Hematopoietic multipotent progenitor cell treated with erythropoietin and hydrocortisone succinate and interleukin-3 and kit ligand, for 15 days (in vitro differentiated cells): Measurements from ENCODE around the gene ADPRM.
"Not testable (repeated sequence)": the region's sequence is repeated elsewhere in the genome, so short reads cannot be mapped to it uniquely, and the experiment has no call there.

Experiments
- DNase-seq: peaks from one replicate; pipeline ENCODE4 v3.0.0-alpha.2; 2015; ENCODE audit warnings: low spot score

Gene ADPRM

DNA sequence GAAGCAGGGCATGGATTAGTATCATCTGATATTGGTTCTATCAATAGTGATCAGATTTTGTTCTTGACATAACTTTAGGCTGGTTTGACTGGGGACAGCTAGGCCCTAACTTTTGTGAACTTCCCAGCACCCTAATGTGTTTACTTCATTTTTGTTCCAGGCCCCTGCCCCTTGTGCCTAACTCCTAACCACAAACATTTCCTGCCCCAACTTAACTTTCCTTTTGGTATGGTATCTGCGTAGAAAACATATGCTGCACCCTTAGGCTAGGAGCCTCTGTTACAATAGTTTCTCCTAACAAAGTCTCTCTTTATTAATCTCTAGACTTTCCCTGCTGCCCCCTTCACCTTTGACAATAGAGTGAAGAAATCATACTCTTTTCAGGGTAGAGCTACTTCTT, 2.5 kb downstream of the ADPRM start:
- no peak for DNase-seq

DNA sequence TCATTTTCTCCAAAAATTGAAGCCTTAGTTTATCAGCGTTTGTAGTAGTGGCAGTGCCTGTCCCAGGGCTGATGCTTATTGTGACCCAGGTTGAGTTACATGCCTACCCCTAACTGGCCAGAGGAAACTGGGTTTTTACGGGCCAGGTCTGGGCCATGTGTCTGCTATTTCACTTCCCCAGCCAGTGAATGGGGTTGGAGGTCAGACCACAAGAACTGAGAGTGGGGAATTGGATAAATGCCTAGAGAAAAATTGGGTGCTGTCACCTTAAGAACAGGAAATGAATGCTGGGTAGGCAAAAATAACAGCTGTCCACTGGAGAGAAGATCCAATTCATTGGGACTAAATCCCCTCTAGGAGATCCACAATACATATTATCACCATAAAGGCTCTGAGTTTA, 5.2 kb downstream of the ADPRM start:
- no peak for DNase-seq

DNA sequence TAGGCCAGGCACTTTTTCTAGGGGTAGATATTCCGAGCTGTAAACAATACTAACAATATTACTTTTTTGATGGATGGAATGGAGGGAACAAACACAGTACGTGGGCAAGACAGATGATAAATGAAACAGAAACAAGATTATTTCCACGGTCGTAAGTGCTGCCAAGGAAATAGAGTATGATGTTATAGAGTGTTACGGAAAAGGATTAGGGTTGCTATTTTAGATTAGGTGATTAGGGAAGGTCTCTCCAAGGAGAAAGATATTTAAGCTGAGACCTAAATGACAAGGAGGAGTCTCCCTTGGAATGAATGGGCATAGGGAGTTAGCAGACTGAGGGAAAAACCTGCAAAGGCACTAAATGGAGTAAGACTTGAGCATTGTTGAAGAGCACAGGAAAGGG, 8.3 kb downstream of the ADPRM start:
- DNase-seq: no peak

DNA sequence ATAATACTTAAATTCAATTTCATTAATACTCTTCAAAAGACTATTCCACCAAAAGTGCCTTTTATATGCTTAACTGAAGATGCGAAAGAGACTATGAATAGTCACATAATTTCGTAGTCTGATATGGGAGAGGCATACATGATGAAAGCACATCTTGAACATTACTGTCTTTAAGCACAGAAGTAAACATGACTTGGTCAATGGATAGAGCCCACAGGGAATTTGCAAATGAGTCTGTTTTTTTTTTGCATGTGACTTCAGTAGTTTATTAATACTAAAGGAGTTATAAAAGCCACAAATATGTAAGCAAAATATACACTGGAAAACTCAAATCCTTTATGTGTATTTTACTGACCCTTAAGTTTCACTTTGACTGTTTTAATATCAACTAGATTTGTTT, 15.9 kb downstream of the ADPRM start:
- no peak for DNase-seq

DNA sequence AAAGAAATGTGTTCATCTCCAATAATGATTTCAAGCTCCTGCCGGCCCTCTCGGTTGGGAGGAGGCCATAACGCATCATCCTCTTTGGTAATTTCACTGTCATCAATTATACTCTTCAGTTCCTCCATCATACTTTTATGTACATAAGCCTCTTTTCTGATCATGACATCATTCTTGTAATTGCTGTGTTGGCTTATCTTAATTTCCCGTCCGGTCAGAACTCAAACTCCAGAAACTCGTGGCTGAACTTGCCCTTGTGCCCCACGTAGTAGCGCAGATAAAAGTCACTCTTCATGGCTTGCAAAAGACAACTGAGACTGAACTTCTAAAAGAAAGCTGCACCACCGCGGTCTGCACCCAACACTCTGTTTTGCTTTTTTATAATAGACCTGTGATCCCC, 18.8 kb downstream of the ADPRM start:
- no peak for DNase-seq

DNA sequence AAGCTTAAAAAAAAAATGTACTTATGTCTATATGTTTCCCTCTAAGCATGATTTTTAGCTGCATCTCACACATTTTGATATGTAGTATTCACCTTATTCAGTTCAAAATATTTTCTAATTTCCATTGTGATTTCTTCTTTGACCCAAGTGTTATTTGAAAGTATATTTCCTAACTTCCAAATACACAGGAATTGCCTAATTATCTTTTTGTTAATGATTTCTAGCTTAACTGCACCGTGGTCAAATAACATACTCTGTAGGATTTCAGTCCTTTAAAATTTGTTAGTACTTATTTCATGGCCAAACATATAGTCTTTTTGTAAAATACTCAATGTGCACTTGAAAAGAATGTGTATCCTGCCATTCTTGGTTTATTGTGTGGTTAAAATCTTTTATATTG, 21.2 kb downstream of the ADPRM start:
- no peak for DNase-seq

DNA sequence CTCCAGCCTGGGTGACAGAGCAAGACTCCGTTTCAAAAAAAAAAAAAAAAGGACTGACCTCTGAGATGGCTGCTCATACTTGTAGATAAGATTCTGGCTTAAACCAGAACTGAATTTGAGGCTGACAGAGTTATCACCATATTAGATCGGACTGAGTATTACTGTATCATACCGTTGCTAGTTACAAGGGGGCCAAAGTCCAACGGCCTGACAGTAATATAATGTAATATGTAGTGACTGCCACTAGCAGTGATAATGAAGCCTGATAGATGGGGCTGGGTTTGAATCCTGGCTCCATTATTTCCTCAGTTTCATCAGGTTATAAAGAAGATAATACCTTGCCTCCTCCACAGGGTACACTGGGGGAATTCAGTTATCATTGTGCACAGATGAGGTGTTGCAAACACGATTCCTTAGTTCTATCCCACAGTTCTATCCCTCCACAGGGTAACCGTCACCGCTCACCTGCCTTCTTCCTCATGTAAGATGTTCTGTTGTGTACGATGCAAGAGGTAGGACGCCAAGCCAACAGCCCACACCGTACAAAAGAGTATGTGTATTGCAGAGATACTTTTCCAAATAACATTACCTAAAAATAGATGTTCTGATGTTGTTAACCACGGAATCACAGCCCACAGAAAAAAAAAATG, 27.3 kb downstream of the ADPRM start:
- DNase-seq: no peak

DNA sequence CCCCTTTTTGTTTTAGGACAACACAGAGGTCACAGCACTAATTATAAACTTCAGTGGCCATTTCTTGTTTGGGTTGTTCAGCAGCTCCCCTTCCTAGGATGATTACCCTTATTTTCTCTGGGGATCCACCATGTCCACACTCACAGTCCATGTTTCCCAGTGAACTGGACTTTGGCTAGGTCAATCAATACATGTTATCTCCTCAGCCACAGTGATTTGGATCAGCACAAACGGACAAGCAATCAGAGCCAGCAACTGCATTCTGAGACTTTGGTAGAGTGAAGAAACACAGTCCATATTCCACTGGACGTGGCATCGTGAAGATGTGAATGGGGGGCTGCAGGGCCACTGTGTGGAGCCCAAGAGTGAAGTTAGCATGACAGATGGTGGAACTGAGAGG, 27.9 kb downstream of the ADPRM start:
- no peak for DNase-seq

DNA sequence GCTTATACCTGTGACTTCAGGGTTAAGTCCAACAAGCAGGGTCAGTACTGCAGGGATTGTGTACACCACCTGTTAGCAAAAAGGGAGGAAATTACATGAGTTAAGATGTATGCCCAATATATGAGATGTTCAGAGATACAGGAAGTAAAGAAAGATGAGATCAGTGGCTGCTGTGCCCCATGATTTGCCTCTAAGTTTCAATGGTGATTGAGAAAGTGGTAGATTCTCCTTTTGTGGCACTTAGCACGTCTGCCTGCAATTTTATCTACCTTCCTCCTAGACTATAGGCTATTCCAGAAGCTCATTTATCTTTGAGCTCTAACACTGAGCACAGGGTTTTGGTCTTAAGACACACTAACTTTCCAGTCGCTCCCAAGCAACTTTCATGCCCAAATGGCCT, 28.8 kb downstream of the ADPRM start:
- no peak for DNase-seq

DNA sequence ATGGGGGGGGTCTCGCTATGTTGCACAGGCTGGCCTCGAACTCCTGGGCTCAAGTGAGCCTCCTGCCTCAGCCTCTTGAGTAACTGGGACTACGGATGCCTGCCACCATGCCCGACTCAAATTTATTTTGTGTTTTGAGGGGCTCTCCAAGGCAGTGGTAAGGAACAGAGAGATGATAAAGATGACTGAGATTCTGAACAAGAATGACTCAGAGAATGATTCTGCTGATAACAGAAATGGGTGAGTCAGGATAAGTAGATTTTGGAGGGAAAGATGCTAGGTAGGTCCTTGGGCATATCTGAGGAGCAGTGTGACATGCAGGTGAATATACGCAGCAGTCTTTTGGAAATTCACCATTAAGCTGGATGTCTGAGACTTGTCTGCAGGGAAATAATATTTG, 29.8 kb downstream of the ADPRM start:
- DNase-seq: no peak

DNA sequence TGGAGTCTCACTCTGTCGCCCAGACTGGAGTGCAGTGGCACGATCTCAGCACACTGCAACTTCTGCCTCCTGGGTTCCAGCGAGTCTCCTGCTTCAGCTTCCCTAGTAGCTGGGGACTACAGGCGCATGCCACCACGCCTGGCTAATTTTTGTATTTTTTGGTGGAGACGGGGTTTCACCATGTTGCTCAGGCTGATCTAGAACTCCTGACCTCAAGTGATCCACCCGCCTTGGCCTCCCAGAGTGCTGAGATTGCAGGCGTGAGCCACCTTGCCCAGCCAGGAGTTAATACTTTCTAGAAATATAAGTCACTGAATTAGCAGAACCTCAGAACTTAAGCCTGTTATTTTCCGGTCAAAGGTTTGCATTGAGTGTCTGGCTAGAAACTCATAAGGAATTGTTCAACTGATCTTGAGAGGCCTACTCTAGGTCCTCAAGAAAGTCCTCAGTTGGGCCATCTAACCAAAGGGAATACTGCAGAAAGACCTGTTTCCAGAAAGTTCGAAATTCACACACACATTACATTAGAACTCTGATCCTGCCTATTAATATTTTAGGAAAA, 31.0 kb downstream of the ADPRM start:
- no peak for DNase-seq

DNA sequence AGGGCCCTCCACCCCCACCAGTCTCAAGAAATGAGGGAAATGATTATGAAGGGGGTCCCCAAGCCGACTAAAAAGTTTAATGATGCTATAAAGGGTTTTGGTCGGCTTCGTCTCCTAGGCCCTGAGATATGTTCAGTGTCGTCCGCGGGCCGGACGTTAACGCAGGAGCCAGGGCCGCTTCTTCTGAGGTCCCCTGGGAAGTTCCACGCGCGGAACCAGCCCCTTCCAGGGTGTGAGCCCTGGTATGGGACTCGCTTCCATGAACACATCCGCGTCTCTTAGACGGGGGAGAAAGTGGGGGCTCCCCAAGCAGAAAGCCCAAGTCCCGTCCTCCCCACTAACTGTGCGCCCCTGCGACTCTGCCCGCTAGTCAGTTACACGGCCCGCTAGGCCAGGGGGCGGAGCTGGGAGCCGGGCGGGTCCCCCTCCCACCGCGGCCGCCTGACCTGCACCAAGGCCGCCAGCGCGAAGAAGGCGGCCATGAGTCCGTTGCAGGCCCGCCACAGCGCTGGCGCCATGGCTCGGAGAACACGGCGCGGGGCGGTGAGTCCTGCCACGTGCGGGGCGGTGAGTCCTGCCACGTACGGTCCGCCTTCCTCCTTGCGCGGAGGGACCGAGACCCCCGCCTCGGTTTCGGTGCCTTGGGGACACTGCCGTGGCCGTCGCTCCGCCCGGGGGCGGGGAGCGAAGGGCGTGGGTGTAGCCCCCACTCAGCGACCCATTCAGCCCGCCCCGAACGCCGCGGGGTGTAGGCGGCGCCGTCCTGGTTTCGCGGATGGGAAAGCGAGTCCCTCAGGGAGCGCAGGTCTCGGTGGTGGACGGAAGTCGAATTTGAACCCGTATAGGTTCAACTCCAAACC, 32.2 kb downstream of the ADPRM start, which contains the start of gene TMEM220:
Gene TMEM220 (minus strand): TSS at position 690 of the 860 bp plus-strand sequence. CDS start 172 bp downstream, at position 518.
- DNase-seq: no peak

DNA sequence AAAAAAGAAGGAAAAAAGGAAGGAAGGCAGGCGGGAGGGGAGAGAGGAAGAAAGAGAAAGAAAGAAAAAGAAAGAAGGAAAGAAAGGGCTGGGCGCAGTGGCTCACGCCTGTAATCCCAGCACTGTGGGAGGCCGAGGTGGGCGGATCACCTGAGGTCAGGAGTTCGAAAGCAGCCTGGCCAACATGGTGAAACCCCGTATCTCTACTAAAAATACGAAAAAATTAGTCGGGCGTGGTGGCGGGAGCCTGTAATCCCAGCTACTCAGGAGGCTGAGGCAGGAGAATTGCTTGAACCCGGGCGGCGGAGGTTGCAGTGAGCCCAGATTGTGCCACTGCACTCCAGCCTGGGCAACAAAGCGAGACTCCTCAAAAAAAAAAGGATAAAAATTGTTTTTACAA, 32.9 kb downstream of the ADPRM start:
- DNase-seq: not testable (repeated sequence)

DNA sequence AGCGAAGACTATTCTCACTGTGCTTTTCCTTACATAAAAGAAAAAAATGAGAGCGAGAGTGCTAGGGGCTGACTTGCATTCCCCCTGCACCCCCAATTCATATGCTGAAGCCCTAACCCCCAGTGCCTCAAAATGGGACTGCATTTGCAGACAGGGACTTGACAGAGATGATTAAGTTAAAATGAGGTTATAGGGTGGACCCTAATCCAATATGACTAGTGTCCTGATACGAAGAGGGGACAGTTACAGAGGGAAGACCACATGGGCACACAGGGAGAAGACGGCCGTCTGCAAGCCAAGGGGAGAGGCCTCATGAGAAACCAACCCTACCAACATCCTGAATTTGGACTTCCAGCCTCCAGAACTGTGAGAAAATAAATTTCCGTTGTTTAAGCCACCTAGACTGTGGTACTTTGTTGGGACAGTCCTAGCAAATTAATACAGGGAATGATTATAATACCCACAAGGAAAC, 34.0 kb downstream of the ADPRM start:
- DNase-seq: no peak

DNA sequence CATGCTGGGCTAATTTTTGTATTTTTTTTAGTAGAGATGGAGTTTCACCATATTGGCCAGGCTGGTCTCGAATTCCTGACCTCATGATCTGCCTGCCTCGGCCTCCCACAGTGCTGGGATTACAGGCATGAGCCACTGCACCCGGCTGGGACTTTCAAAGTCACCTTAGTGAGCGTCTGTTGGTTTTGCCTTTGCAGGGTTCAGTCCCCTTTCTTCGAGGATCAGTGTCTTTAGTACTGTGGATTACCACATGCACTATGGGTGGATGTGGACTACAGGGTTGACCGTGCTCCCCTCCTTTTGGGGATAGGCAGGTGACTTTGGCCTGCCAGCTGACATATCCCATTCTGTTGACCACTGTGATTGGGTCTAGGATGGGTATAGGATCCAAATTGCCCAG, 34.7 kb downstream of the ADPRM start:
- not testable (repeated sequence) for DNase-seq

DNA sequence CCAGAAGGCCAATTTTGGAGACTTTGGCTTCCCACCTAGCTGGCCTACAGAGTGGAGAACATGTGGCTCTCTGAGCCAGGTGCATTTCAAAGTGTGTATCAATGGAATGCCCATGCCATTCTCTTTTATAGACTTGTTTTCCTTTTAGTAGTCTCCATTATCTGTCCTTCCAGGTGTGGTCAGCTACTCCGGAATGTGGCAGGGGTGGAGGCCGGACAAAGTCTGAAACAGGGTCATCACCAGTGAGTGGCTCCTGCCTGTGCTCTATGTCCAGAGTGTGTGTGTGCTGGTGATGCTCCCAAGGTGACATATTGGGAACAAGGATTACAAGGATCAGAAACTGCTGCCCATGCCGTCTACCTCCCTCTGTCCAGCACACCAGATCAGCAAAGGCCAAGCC, 36.3 kb downstream of the ADPRM start:
- no peak for DNase-seq

DNA sequence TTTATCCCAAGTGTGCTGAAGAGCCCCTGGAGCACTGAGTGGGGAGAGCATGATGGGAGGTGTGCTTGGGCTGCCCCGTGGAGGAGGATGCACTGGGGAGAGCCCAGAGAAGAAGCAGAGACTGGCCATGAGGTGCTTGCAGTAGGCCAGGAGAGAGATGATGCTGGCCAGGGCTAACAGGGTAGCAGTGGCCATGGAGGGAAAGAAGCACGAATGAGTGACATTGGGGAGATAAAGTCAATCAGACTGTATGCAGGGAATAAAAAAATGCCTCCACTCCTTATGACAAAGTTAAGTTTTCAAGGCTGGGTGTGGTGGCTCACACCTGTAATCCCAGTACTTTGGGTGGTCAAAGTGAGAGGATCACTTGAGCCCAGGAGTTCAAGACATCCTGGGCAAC, 37.9 kb downstream of the ADPRM start:
- no peak for DNase-seq

DNA sequence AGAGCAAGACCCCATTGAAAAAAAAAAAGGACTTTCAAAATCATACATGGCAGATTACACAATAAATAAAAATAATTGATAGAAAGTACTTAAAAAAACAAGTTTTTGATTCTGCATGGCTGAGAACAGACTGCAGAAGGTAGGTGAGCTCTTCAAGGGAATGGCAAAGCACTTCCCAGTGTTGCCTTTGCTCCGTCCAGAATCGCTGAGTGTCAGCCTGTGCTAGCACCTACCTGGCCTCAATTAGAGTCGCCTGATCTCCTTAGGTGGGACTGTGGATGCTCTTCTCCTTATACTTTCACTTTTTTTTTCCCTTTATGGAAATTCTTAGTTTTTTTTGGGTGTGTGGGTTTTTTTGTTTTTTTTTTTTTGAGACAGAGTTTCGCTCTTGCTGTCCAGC, 38.4 kb downstream of the ADPRM start:
- DNase-seq: no peak

DNA sequence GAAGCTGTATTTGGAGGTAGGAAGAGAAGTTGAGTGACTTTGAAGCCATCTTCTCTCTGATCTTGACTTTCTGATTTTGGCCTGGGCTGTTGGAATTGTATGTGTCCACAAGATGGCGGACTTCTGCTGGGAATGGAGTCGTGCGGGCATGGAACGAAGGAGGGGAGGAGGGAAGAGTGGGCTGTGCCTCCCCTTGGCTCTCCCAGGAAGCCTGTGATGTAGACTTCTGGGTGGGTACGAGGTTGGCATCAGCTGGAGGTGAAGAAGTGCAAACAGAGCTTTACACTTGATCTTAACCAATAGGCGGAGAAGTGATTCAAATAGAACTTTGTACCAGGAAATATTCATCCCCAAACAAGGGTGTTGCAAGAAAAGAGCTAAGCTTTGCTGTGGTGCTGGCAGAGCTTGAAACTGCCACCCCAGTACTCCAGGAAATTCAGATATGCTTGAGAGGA, 39.8 kb downstream of the ADPRM start:
- peak; percentile 13 for DNase-seq

DNA sequence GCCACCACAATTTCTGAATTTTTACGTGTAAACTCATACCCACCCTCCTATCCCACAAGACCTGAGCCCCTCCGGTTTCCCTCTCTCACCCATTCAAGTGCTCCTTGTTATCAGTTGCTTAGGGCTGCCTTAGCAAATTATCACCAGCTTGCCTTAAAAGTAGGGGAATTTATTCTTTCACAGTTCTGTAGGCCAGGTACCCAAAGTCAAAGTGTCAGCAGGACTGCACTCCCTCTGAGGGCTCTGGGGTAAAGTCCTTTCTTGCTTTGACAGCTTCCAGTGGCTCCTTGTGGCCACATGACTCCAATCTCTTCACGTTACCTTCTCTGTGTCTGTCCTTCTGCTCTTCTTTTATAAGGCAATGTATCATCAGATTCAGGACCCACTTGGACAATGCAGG, 40.3 kb downstream of the ADPRM start:
- no peak for DNase-seq

DNA sequence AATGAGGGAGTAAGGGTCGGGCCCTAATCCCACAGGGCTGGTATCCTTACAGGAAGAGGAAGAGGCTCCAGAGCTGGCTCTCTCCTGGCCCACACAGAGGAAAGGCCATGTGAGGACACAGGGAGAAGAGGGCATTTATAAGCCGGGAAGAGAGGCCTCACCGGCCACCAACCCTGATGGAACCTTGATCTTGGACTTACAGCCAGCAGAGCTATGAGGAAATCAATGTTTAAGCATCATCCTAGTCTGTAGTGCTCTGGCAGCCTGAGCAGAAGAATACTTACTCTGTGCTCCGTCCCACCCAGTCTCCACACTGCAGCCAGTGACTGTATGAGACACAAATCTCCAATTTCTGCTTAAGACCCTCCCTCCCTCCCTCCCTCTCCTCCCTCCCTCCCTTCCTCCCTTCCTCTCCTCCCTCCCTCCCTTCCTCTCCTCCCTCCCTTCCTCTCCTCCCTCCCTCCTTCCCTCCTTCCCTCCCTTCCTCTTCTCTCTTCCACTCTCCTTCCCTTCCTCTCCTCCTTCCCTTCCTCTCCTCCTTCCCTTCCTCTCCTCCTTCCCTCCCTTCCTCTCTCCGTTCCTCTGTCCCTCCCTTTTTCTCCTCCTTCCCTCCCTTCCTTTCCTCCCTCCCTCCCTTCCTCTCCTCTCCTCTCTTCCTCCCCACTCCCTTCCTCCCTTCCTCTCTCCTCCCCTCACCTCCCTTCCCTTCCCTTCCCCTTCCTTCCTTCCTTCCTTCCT, 41.3 kb downstream of the ADPRM start:
- no peak for DNase-seq

DNA sequence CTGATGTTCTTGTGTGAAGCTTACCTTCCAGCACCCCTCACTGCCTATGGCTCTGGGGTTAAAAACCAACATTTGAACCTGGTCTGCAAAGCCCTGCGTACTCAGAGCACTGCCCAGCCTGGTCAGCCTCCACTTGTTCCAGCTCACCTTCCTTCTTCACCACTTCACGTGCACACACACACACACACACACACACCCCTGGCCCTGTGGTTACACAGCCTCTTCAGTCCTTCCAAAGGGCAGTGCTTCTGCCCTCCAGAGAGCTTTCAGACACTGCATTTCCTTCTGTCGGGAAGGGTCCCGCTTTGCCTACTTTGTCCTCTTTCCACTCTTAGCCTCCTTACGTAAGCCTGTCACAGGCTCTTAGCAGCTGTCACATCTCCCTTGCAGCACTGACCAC, 42.0 kb downstream of the ADPRM start:
- DNase-seq: no peak
